GM21367 (cell line): Measurements from ENCODE around the gene CHRNA4.

ENCODE experiments used
- ATAC-seq: cut with Tn5 transposase; IDR thresholded peaks from one replicate; pipeline ENCODE4 v1.9.1; 2021; ENCODE audit not compliant: unreplicated experiment

The CHRNA4 gene

GRCh38 chr20:63379296-63379695 is 18.1 kb upstream of the CHRNA4 start:
- ATAC-seq: no peak

GRCh38 chr20:63378626-63379025 is 17.5 kb upstream of the CHRNA4 start:
- ATAC-seq: no peak

GRCh38 chr20:63377951-63378381 is 16.8 kb upstream of the CHRNA4 start:
- ATAC-seq: no peak

GRCh38 chr20:63377256-63377941 is 16.2 kb upstream of the CHRNA4 start:
- no peak for ATAC-seq

GRCh38 chr20:63376283-63377250 is 15.4 kb upstream of the CHRNA4 start:
- no peak for ATAC-seq

- ATAC-seq: no peak
Measured at GRCh38 chr20:63375438-63375837, 14.3 kb upstream of the CHRNA4 start.

GRCh38 chr20:63374504-63374903 is 13.4 kb upstream of the CHRNA4 start:
- ATAC-seq: no peak

- ATAC-seq: no peak
Measured at GRCh38 chr20:63373996-63374395, 12.8 kb upstream of the CHRNA4 start.

- ATAC-seq: no peak
Measured at GRCh38 chr20:63372971-63373885, 12.1 kb upstream of the CHRNA4 start.

GRCh38 chr20:63371291-63371865 is 10.2 kb upstream of the CHRNA4 start:
- ATAC-seq: no peak

GRCh38 chr20:63370618-63371187 is 9.6 kb upstream of the CHRNA4 start:
- ATAC-seq: no peak

- ATAC-seq: no peak
Measured at GRCh38 chr20:63369724-63370617, 8.8 kb upstream of the CHRNA4 start.

- ATAC-seq: no peak
Measured at GRCh38 chr20:63369024-63369530, 7.9 kb upstream of the CHRNA4 start.

GRCh38 chr20:63368151-63368550 is 7.0 kb upstream of the CHRNA4 start:
- no peak for ATAC-seq

GRCh38 chr20:63367446-63368055 is 6.4 kb upstream of the CHRNA4 start:
- no peak for ATAC-seq

- no peak for ATAC-seq
Measured at GRCh38 chr20:63366390-63367365, 5.5 kb upstream of the CHRNA4 start.

- ATAC-seq: no peak
Measured at GRCh38 chr20:63365601-63366389, 4.6 kb upstream of the CHRNA4 start.
